Measurements from ENCODE around the gene TPR.
"Not testable (repeated sequence)": the region's sequence is repeated elsewhere in the genome, so short reads cannot be mapped to it uniquely, and the experiment has no call there.

- not testable (repeated sequence) for TF ChIP-seq CTCF (conservative IDR thresholded peaks at IDR 0.05 in 1 of 2, IDR thresholded peaks at IDR 0.05 in 1 of 2; ENCODE audit: extremely low read depth in 1 of 2, insufficient read depth in 1 of 2, low read depth in 1 of 2, low read length in 2 of 2); EZH2 (IDR thresholded peaks at IDR 0.05; ENCODE audit: borderline replicate concordance, low read length)
These were observed 17.7 kb upstream of the TPR start for GRCh38 chr1:186392711-186393110.

Data from mammary epithelial cell (primary cell).